ENCODE data around the gene FZR1. TPM values are rescaled to one million over a fixed set of nuclear protein-coding genes. Genes with fewer than 3 reads are reported as not detected.
"Not testable (repeated sequence)": the region's sequence is repeated elsewhere in the genome, so short reads cannot be mapped to it uniquely, and the experiment has no call there.

Gene FZR1
- total RNA-seq, 2 donors from 2014 or later = 51.5 to 64.3 TPM

- Mint-ChIP-seq H3K4me3 (peak within 1 kb of the TSS; percentile 89), H3K27ac (peak within 1 kb of the TSS; percentile 80), H3K9me3 (no peaks in the 10 kb centered on the region), H3K36me3 (ENCODE audit: low read depth) (no peaks in the 10 kb centered on the region), H3K27me3 (no peaks in the 10 kb centered on the region), H3K4me1 (peaks cover 17% of the 10 kb centered on the region)
- ATAC-seq (replicated peaks) = peak; percentile 96
Measured at GRCh38 chr19:3557461-3558248, 51.5 kb downstream of the FZR1 start, which contains the start of gene MFSD12. TSS of gene MFSD12 (minus strand) at chr19:3557586. CDS start at chr19:3557403, 183 bp downstream.

GRCh38 chr19:3563709-3564524 is 57.8 kb downstream of the FZR1 start:
- no peak overlapping the region for H3K4me3 Mint-ChIP-seq
- no peaks in the 10 kb centered on the region for H3K4me1 Mint-ChIP-seq
- no peak overlapping the region for H3K27ac Mint-ChIP-seq
- no peaks in the 10 kb centered on the region for H3K27me3 Mint-ChIP-seq
- no peaks in the 10 kb centered on the region for H3K36me3 Mint-ChIP-seq (ENCODE audit: low read depth)
- H3K9me3 Mint-ChIP-seq = no peaks in the 10 kb centered on the region
- ATAC-seq (replicated peaks) = no peak

GRCh38 chr19:3565139-3565538 is 59.0 kb downstream of the FZR1 start:
- H3K9me3 Mint-ChIP-seq = no peaks in the 10 kb centered on the region
- no peaks in the 10 kb centered on the region for H3K4me1 Mint-ChIP-seq
- H3K4me3 Mint-ChIP-seq = no peak overlapping the region
- H3K27me3 Mint-ChIP-seq = no peaks in the 10 kb centered on the region
- no peaks in the 10 kb centered on the region for H3K36me3 Mint-ChIP-seq (ENCODE audit: low read depth)
- ATAC-seq (replicated peaks) = no peak
- H3K27ac Mint-ChIP-seq = no peak overlapping the region

GRCh38 chr19:3570042-3570441 is 63.9 kb downstream of the FZR1 start:
- H3K9me3 Mint-ChIP-seq; H3K4me3 Mint-ChIP-seq; H3K27ac Mint-ChIP-seq; ATAC-seq (replicated peaks); H3K36me3 Mint-ChIP-seq (ENCODE audit: low read depth); H3K27me3 Mint-ChIP-seq; H3K4me1 Mint-ChIP-seq: not testable (repeated sequence)

GRCh38 chr19:3570606-3571011 is 64.5 kb downstream of the FZR1 start:
- Mint-ChIP-seq H3K36me3 (ENCODE audit: low read depth) (peaks cover 16% of the 10 kb centered on the region), H3K4me1 (peaks cover 6% of the 10 kb centered on the region), H3K27me3 (no peaks in the 10 kb centered on the region), H3K27ac (no peak overlapping the region), H3K9me3 (no peaks in the 10 kb centered on the region), H3K4me3 (no peak overlapping the region)
- ATAC-seq (replicated peaks) = no peak

GRCh38 chr19:3572132-3572854 is 66.2 kb downstream of the FZR1 start:
- Mint-ChIP-seq H3K27ac (peak overlapping the region; percentile 7), H3K36me3 (ENCODE audit: low read depth) (peaks cover 16% of the 10 kb centered on the region), H3K9me3 (no peaks in the 10 kb centered on the region), H3K4me1 (peaks cover 6% of the 10 kb centered on the region), H3K27me3 (no peaks in the 10 kb centered on the region), H3K4me3 (peak overlapping the region; percentile 73)
- ATAC-seq (replicated peaks) = peak; percentile 96

GRCh38 chr19:3572855-3573161 is 66.7 kb downstream of the FZR1 start, which contains the start of gene HMG20B:
TSS of gene HMG20B (plus strand) at chr19:3572944. CDS start at chr19:3573310, 366 bp downstream.
- ATAC-seq (replicated peaks) = no peak
- peak within 1 kb of the TSS; percentile 50 for H3K27ac Mint-ChIP-seq
- peaks cover 6% of the 10 kb centered on the region for H3K4me1 Mint-ChIP-seq
- H3K9me3 Mint-ChIP-seq = no peaks in the 10 kb centered on the region
- H3K36me3 Mint-ChIP-seq (ENCODE audit: low read depth) = peaks cover 16% of the 10 kb centered on the region
- peak within 1 kb of the TSS; percentile 73 for H3K4me3 Mint-ChIP-seq
- H3K27me3 Mint-ChIP-seq = no peaks in the 10 kb centered on the region

- H3K9me3 Mint-ChIP-seq = no peaks in the 10 kb centered on the region
- H3K27me3 Mint-ChIP-seq = no peaks in the 10 kb centered on the region
- peaks cover 6% of the 10 kb centered on the region for H3K4me1 Mint-ChIP-seq
- peak overlapping the region; percentile 50 for H3K27ac Mint-ChIP-seq
- ATAC-seq (replicated peaks) = peak; percentile 12
- peaks cover 16% of the 10 kb centered on the region for H3K36me3 Mint-ChIP-seq (ENCODE audit: low read depth)
- peak overlapping the region; percentile 73 for H3K4me3 Mint-ChIP-seq
Measured at GRCh38 chr19:3573162-3573857, 67.2 kb downstream of the FZR1 start.

GRCh38 chr19:3573858-3574637 is 67.9 kb downstream of the FZR1 start:
- Mint-ChIP-seq H3K9me3 (no peaks in the 10 kb centered on the region), H3K27ac (peak overlapping the region; percentile 50), H3K4me1 (peaks cover 6% of the 10 kb centered on the region), H3K36me3 (ENCODE audit: low read depth) (peaks cover 16% of the 10 kb centered on the region), H3K4me3 (peak overlapping the region; percentile 73), H3K27me3 (no peaks in the 10 kb centered on the region)
- ATAC-seq (replicated peaks) = peak; percentile 22

GRCh38 chr19:3575260-3575741 is 69.2 kb downstream of the FZR1 start:
- Mint-ChIP-seq H3K27me3 (no peaks in the 10 kb centered on the region), H3K36me3 (ENCODE audit: low read depth) (peaks cover 16% of the 10 kb centered on the region)

GRCh38 chr19:3575949-3576673 is 70.0 kb downstream of the FZR1 start:
- H3K4me3 Mint-ChIP-seq = no peak overlapping the region

More at GRCh38 chr19:3575260-3575741, 69.2 kb downstream of the FZR1 start:
- H3K9me3 Mint-ChIP-seq = no peaks in the 10 kb centered on the region
- no peak overlapping the region for H3K27ac Mint-ChIP-seq
- no peak for ATAC-seq (replicated peaks)
- peaks cover 6% of the 10 kb centered on the region for H3K4me1 Mint-ChIP-seq
- H3K4me3 Mint-ChIP-seq = no peak overlapping the region

GRCh38 chr19:3576696-3577443 is 70.8 kb downstream of the FZR1 start:
- no peak overlapping the region for H3K27ac Mint-ChIP-seq
- H3K27me3 Mint-ChIP-seq = no peaks in the 10 kb centered on the region
- ATAC-seq (replicated peaks) = no peak
- peaks cover 16% of the 10 kb centered on the region for H3K36me3 Mint-ChIP-seq (ENCODE audit: low read depth)
- H3K9me3 Mint-ChIP-seq = no peaks in the 10 kb centered on the region
- no peak overlapping the region for H3K4me3 Mint-ChIP-seq
- H3K4me1 Mint-ChIP-seq = peaks cover 6% of the 10 kb centered on the region

More at GRCh38 chr19:3575949-3576673, 70.0 kb downstream of the FZR1 start:
- Mint-ChIP-seq H3K27ac (no peak overlapping the region), H3K9me3 (no peaks in the 10 kb centered on the region), H3K36me3 (ENCODE audit: low read depth) (peaks cover 16% of the 10 kb centered on the region), H3K27me3 (no peaks in the 10 kb centered on the region), H3K4me1 (peaks cover 6% of the 10 kb centered on the region)
- no peak for ATAC-seq (replicated peaks)
